Skin of body (tissue), 3 donors: ENCODE data around the gene FAM221B. TPM values are rescaled to one million over a fixed set of nuclear protein-coding genes. Genes with fewer than 3 reads are reported as not detected.

ENCODE experiments used
- DNase-seq: peaks from one replicate; lab custom pipeline; 2025; lab: John Stamatoyannopoulos, UW
- small RNA-seq: library from RNA; depleted of rRNA; stranded (forward); fragments of <200 nt; gene quantifications from one replicate; pipeline ENCODE3, GENCODE V24; 2014; ENCODE audit warnings: low replicate concordance
- total RNA-seq: library from RNA; depleted of rRNA; stranded (reverse); fragments of >200 nt; gene quantifications from one replicate; pipeline ENCODE4 v1.2.3, GENCODE V29; 2014

FAM221B gene
- total RNA-seq, 1 donor from 2014 or later: not detected

DNA sequence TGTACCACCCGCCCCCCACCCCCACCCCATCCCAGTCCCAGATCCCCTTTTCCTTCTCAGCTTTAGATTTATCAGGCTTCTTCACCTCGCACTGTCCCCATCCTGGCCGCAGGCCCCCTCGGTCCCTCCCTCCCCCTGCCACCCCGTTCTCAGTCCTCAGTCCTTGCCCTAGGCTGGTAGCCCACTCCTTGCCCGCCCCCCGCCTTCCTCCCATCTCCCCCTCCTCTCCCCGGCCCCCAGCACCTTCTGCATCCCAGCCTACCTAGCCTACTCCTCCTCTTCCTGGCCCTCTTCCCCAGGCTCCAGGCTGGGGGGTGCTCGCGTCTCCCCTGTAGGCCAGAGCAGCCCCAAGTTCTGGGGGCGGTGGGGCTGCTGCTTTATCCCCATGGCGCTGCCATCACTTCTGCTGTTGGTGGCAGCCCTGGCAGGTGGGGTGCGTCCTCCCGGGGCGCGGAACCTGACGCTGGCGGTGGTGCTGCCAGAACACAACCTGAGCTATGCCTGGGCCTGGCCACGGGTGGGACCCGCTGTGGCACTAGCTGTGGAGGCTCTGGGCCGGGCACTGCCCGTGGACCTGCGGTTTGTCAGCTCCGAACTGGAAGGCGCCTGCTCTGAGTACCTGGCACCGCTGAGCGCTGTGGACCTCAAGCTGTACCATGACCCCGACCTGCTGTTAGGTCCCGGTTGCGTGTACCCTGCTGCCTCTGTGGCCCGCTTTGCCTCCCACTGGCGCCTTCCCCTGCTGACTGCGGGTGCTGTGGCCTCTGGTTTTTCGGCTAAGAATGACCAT lies 36.3 kb downstream of the FAM221B start:
- no peak for DNase-seq

DNA sequence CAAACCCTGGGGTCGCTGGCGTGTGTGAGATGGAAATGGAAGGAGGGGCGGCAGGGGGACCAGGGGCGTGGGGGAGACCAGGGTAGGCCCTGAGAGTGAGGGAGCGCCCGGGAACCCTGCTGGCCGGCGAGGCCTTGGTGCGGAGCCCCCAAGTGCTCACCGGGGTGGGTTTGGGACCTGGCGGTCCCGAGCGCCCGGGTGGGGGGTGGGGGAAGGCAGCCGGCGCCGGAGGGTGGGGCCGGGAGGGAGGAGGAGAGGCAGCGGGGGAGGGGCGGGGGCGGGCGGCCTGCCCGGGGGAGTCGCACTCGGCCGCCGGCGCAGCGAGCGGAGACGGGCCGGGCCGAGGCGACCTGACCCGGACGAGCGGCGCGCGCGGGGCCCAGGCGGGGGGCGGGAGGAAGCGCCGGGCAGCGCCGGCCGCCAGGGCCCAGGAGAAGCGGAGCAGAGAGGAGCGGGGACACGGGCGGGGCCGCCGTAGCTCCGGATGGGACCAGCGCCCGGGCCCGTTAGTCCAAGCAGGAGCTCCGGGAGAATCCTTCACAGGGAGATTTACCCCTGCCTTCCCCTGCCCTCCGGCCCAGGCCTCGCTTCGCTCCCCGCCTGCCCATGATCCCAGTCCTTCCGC lies 37.1 kb downstream of the FAM221B start, which contains the start of gene NPR2:
Gene NPR2 (plus strand): TSS at position 295 of the 625 bp plus-strand sequence. CDS start 818 bp downstream, outside the sequence.
- DNase-seq: peak; percentile 8

DNA sequence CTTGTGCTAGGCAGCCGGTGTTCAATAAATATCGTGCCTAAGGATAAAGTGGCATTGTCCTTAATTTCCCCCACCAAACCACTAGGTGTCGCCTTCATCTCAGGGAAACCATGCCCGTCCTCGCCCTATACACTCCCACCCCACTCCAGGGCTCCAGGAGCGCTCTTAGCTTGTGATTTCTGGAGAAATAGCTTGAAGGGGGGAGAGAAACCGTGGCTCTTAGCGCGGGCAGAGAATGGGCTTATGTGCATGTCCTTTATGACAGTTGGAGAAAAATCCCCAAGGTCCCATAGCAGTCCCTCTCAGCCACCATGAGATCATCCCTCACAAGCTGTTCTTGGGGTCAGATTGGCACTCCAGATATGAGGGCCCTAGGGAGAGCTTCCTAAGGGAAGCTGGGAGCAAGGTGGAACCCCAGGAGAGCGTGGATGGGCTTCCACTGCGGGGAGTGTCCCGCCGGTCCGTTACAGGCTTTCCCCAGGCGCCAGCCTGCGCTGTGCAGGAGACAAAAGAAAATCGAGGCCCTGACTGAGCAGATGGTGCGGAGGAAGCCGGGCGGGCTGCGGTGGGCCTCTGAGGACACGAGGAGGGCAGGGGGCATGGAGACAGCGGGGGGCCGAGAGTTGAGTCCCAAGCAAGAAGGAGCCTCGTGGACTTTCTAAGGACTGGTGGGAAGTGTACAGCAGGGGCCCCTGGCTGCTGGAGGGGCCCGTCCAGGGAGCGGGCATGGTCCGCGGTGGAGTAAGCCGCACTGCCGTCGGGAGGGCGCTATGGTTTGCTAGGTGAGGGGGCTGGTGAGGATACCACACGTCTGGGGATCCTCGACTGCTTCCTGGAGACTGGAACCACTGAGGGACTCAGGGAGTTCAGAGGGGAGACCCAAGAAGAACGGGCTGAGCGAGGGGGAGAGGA lies 37.9 kb downstream of the FAM221B start:
- DNase-seq: peak; percentile 94

DNA sequence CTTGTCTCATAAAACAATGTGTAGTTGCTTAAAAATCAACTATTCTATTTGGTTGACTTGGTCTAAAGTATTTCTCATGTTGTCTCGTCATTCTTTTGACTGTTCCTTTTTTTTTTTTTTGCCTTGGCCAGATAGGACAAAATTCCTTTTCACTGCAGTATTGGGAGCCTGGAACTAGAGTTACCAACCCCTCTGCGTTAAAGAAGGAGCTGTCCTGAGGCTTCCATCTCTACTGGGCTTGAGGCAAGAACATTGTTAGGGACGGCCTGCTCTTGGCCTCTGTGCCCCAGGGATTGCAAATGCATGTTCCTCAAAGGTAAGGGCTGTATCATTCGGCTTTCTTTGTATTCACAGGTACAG lies 38.5 kb downstream of the FAM221B start:
- no peak for DNase-seq

DNA sequence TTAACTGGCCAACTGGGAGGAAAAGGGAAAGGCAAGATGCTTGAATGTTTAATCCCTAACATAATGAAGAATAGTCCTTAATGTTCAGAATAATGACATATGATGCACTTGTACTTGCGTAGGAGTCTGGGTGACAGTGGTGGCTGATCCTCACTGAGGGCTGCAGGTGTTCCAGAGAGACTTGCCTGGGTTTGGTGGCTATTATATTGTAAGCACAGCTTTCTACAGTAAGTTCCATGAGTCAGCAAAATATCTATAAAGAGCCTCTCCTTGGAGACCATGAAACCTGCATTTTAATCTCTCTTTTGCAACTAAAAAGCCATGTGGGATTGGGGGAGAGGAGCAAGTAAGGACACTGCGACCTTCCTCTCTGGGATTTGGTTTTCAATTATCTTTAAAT lies 39.0 kb downstream of the FAM221B start:
- no peak for DNase-seq

DNA sequence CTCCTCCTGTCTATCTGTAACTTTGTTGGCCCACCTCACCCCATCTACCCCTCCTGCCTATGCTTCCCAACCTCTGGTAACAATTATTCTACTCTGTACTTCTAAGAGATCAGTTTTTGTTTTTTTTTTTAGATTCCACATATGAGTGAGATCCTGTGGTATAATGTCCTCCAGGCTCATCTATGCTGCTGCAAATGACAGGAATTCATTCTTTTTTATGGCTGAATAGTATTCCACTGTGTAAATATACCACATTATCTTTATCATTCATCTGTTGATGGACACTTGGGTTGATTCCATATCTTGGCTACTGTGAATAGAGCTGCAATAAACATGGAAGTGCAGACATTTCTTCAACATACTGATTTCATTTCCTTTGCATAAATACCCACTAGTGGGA lies 45.1 kb downstream of the FAM221B start:
- no peak for DNase-seq

DNA sequence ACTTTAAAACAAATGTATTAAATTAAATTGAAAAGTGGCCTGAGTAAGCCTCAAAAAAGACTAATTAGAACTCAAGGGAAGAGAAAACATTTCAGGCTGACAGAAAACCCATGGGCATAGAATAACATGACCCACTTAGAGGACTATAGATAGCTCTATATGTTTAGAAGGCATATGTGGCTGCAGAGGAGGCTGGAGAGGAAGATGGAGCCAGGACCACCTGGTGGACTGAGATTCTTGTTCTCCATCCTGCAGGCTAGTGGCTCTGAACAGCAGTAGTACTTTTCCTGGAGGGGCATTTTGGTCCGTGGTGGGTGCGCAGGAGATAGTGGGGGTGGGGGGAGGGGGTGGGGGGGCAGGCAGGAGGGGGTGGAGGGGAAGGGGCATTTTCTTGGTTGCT lies 47.5 kb downstream of the FAM221B start:
- no peak for DNase-seq

DNA sequence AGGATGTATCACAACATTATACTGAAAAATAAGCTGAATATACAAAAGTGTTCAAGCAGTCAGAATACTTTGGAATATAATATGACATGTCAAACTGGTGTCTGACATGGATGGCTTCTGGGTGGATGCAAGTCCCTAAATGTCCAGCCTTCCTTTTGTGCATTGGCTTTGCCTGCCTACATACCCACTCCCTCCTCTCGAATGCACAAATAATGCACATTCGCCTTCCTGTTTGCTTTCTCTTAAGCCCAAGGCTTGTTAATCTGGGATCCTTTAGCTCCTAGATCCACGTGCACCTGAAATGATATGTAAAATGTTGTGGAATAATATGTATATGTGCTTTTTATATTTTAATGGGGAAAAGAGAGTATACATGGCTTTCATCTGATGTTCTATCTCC lies 50.0 kb downstream of the FAM221B start:
- DNase-seq: no peak

DNA sequence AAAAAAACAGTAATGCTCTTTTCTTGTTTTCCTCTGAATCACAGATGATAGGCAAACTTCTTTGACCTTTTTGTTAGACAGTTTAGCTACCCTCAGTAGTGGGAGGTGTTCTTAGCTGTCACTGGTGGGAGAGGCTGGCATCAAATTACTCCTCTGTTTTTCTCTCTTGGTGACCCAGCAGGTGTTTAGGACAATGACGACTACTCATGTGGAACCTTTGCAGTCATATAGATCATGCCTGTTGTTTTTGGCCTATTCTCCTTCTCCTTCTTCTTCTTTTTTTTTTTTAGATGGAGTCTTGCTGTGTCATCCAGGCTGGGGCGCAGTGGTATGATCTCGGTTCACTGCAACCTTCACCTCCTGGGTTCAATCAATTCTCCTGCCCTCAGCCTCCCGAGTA lies 52.5 kb downstream of the FAM221B start:
- DNase-seq: no peak

DNA sequence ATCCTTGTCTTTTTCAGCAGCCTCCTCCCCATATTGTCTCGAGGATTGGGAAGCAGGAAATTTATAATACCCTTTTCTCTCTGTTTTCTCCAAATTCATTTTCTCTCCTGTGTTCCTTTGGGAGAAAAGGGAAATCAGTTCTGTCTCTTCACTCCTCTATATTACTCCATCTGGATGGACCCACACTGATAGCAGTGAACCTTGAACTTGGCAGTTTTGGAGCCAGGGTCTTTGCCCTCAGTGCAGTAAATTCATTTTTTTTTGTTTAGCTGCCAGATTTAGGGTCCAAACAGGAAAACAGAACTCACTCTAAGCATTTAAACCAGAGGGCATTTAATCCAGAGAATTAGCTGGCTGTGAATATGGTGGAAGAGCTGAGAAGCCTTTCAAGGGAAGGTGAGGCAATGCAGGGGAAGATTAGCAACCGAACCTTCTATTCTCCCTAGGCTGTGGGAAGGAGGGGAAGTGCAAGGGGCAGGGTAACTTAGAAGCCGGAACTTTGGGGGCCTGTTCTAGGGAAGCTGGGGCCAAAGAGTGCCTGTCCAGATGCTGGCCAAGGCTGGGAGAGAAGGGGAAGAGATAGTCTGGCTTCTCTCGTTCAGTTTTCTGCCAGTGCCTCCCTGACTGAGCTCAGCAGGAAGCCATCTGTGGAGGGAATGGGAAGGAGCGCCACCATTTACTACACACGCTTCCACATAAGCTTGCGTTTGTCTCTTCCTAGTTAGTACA lies 53.5 kb downstream of the FAM221B start:
- DNase-seq: no peak

DNA sequence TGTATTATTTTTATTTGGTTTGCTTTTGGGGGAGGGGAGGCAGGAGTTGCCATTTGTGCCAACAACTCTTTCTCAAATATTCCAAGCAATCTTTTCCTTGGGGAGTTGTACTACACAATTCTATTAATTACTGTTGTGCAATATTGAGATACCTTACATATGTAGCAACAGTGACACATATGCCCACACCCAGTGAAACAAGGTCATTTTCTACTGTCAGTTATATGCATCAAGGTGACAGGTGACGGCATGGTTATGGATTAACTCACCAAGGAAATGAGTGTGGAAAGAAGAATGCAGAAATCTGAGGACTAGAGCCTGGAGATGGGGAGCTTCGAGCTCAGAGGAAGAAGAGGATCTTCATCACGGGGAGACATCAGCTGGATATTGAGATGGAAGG lies 56.6 kb downstream of the FAM221B start:
- no peak for DNase-seq

DNA sequence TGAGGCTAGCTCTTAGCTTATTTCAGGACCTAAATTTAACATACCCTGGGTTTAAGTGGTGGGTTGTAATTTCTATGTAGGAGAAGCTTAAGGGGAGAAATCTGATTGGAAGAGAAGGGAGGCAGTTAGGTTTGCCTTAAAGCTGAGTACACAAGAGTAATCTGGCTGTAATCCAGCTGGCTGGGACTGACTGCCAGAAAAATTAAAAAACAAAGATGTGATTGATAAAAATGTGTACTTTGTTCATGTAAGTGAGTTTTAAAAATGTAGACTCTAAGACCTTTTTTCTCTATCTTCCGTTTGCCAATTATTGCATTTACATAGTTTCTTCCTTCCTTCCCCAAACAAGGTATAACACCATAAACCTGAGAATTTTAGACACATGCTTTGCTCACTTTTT lies 57.0 kb downstream of the FAM221B start:
- DNase-seq: no peak

DNA sequence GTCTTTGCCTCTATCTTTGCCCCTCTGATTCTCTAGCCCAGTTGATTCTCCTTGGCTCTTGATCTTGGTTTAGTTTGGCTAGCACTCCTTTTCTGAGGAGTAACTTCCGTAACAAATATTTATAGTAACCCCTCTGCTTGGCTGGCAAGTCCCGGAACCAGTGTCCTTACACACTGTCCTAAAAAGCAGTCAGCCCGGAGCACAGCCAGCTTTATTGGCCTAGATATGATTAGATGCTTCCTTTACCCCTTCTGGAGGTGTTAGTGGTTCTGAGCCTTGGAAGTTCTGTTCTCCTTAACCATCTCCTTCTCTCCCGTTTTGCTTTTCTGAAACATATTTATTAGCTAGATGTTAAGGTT lies 57.5 kb downstream of the FAM221B start:
- no peak for DNase-seq

DNA sequence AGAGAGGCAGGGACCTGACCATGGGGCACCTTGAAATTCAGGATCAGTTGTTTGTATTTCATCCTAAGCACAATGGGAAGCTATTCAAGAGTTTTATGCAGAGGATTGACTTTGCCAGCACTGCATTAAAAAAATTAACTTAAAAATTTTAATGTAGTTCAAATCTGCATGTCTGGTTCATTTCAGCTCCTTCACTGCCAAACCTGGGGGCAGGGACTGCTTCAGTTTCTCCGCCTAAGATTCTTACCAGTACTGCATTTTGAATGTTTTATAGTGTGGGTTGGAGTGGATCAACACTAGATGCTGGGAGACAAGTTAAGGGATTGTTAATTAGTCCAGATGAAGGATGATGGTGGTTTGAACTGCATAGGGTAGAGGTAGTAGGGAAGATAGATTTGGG lies 58.8 kb downstream of the FAM221B start:
- DNase-seq: no peak

DNA sequence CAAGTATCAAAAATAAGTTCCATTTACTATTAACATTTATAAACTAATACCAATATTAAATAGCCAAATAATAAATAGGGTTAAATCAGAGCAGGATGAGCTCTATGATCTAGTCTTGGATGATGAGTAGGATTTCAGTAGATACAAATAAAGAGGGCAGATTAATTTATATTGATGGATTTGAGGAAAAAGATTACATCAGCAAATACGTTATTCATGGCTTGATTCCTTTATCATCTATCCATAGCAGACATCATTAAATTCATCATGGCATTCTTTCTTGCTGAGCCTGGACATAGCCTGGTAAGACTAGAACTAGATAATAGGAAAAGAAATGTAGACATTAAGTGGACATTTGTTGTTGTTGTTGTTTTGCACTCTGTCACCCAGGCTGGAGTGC lies 61.1 kb downstream of the FAM221B start:
- DNase-seq: no peak

DNA sequence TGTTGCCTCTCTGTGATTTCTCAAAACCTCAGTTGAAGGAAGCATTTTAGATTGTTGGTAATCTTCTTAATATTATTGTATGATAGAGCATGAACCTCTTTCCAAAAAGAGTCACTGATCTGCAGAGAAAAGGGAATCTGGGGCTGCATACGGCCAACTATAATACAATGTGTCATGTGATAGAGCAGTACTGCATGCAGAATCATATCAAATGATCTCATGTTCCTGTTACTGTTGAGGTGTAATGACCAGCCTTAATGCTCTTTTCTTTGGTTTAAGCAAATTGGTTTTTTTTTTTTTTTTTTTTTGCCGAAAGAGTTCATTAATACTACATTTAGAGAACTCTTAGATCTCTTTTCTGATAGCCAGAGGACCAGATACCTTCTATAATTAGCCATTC lies 61.5 kb downstream of the FAM221B start:
- DNase-seq: no peak

Small RNA genes within 50 kb of the gene (small RNA-seq; reads per million reads assigned to genes)
- not detected for gene HINT2

Other genes starting within 250 kb of the FAM221B start
- 10.5 TPM for gene TESK1, start 223.5 kb downstream of the FAM221B start, total RNA-seq
- 1.6 TPM for gene CD72, start 210.3 kb downstream of the FAM221B start, total RNA-seq
- gene SIT1, start 177.8 kb downstream of the FAM221B start, total RNA-seq: 0.30 TPM
- gene RMRP, start 170.7 kb downstream of the FAM221B start, total RNA-seq: 94,985 TPM
- 9.8 TPM for gene CCDC107, start 170.4 kb downstream of the FAM221B start, total RNA-seq
- gene ARHGEF39, start 163.5 kb downstream of the FAM221B start, total RNA-seq: 2.4 TPM
- gene CA9, start 154.8 kb downstream of the FAM221B start, total RNA-seq: 2.2 TPM
- 517 TPM for gene TPM2, start 138.8 kb downstream of the FAM221B start, total RNA-seq
- gene TLN1, start 96.5 kb downstream of the FAM221B start, total RNA-seq: 93.7 TPM
- gene CREB3, start 96.1 kb downstream of the FAM221B start, total RNA-seq: 19.0 TPM
- 32.1 TPM for gene GBA2, start 79.5 kb downstream of the FAM221B start, total RNA-seq
- 8.8 TPM for gene RGP1, start 79.4 kb downstream of the FAM221B start, total RNA-seq
- gene MSMP, start 74.5 kb downstream of the FAM221B start, total RNA-seq: not detected
- 31.5 TPM for gene NPR2, start 37.1 kb downstream of the FAM221B start, total RNA-seq
- gene SPAG8, start 16.5 kb downstream of the FAM221B start, total RNA-seq: 1.2 TPM
- 12.3 TPM for gene HINT2, start 13.7 kb downstream of the FAM221B start, total RNA-seq
- gene TMEM8B, start 496 bp upstream of the FAM221B start, total RNA-seq: 3.6 TPM
- not detected for gene OR13J1, start 41.7 kb upstream of the FAM221B start, total RNA-seq
- gene HRCT1, start 77.5 kb upstream of the FAM221B start, total RNA-seq: not detected
- 0.79 TPM for gene SPAAR, start 80.8 kb upstream of the FAM221B start, total RNA-seq
- gene OR2S2, start 129.4 kb upstream of the FAM221B start, total RNA-seq: not detected
- 50.8 TPM for gene RECK, start 208.2 kb upstream of the FAM221B start, total RNA-seq